Inferior parietal cortex (tissue), 1 donor: ENCODE data around the gene TNNT3.

Experiments used
- DNase-seq: peaks from one replicate; pipeline ENCODE4 v3.0.0-alpha.2; 2016; ENCODE audit errors: extremely low spot score

TNNT3 gene

GRCh38 chr11:1923201-1923956 is 3.9 kb downstream of the TNNT3 start:
- no peak for DNase-seq

- no peak for DNase-seq
Observed at GRCh38 chr11:1924181-1924580, 4.7 kb downstream of the TNNT3 start.

GRCh38 chr11:1924646-1925372 is 5.3 kb downstream of the TNNT3 start:
- DNase-seq: no peak

DNA sequence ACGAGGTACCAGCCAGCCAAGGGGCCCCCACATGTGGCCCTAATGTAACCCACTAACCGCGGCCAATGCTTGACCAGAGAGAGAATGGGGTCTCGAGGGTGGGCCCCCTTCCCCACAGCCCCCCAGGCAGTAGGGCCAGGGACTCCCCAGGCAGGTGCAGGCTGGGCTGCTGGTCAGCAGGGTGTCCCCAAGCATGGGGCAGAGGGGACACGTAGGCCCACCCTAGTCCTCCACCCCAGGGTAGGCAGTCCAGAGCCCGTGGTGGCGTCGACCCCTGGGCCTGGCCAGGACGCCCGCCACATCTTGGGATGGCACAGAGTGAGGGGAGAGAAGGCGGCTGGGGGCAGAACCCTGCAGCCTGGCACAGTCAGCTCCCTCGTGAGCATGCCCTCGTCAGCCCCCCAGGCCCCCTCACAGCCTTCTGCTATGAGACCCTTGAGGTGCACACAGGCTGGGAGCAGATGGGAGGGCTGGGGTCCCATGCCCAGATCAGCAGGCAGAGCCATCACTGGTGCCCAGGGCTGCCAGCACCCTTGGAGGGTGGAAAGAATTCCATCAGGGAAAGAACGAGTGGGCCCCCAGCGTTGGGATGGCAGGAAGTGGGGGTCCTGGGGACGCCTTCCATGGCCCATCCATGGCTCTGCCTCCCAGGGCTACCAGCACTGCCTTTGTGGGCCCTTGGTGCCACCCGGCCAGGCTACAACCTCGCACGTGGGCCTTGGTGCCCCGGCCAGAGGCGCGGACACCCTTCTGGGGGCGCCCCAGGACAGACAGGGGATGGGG is 6.1 kb downstream of the TNNT3 start:
- no peak for DNase-seq

DNA sequence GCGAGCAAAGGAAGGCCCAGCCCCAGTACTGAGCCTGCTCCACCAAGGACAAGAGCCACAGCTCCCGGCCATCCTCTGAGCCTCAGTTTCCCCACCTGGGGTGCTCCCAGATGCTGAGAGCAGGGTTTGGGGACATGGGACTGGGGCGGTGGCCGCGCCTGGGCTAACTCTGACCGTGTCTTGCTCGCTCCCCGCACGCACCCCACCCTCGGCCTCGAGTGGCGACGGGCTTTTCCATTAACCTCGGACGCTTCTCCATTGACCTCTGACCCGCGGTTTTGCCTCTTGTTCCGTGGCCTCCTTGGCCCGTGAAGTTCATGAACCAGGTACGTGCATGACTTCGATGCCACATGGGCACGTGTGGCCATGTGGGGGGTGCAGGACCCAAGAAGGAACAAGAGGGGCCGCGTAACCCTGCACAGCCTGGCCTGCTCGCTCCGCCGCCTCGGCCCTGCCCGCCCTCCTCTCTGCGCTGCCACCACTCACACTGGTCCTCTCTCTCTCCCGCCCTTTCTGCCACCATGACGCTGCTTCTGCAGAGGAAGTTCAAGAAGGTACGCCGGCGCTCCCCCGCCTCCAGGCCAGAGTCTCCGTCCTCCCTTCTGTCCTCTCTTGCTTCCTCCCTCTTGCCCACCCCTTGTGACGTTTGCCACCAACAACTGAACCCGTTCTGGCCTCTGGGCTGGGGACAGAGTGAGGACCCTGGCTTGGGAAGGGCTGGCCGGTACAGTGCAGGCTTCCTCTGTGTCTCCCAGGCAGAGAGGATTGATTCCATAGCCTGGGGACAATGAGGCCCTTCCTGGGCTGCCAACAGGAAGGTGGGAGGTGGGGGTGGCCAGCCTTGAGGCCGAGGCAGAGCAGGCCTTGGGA is 6.9 kb downstream of the TNNT3 start:
- DNase-seq: no peak

DNA sequence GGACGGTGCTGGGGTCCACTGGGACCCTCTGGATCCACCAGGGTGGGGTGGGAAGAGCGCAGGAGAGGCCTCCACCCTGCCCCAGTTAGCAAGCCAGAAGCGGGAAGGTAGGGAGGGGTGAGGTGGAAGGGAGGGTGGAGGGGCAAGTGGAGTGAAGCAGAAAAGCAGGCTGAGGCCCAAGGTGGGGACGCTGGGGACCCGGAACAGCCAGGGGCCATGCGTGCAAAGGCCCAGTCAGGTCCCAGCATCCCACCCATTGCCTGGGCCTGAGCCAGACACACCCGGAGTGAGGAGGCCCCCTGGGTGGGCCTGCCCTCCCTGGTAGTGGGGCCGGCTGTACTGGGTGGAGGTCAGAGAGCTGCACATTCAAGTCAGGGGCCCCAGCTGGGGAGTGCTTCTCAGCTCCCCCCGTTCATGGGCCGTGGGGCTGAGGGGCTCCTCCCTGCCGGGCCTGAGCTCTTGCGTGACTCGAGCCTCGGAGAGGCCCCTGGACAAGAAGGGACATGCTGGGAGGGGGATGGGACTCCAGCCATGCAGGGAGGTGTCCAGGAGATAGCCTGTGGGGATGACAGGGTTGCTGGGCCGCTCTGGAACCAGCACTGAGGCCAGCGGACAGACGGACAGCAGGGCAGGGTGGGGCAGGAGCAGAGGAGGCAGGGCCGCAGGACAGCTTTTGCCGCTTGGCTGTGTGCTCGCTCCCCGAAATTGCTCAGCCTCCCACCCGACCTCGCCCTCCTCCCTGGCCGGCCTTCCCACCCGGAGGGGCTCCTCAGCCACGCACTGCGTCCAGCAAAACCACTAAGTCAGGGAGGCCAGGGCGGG is 7.7 kb downstream of the TNNT3 start:
- no peak for DNase-seq

DNA sequence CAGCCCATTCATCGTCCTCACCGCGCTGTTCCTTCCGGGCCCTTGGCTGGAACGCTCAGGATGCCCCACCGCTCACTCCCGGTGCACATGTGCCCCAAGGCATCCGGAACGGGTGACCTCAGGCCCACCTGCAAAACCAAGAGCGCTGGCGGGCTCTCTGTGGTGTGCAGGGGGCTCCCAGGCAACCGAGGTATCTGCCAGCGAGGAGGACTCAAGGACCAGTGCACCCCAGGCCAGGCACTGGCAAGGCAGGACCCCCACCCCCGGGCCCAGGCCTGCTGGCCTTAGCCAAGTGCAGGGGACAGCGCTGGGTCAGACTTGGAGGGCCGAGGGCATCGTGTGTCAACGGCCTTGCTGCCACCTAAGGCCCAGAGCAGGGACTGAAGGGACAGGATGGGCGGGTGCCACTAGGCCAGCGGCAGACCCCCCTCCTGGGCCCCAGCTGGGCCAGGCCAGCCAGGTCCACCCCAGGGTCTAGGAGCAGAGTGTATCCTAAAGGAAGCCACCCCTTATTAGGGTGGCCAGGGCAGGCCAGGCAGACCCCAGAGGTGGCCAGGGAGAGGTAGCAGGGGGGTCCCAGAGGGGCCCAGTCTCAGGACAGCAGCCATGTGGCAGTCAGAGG is 8.5 kb downstream of the TNNT3 start:
- no peak for DNase-seq

DNA sequence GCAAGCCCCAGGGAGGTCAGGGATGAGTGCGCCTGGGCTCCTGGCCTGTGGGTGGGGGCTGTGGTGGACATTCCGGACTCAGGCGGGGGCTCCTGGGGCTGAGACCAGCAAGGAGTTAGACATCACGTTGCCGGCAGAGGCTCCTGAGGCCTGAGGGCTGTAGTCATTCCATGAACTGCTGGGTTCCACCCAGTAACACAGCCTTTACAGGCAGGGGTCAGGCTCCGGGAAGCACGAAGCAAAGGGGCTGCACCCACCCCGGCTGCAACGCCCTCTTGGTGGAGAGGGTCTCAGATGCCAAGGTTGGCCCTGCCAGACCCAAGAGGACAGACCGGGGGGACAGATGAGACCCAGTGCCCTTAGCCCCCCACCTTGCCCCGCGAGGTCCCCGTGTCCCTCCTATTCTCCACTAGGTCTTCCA is 9.0 kb downstream of the TNNT3 start:
- DNase-seq: no peak

- DNase-seq: no peak
Observed at GRCh38 chr11:1928891-1929541, 9.5 kb downstream of the TNNT3 start.

DNA sequence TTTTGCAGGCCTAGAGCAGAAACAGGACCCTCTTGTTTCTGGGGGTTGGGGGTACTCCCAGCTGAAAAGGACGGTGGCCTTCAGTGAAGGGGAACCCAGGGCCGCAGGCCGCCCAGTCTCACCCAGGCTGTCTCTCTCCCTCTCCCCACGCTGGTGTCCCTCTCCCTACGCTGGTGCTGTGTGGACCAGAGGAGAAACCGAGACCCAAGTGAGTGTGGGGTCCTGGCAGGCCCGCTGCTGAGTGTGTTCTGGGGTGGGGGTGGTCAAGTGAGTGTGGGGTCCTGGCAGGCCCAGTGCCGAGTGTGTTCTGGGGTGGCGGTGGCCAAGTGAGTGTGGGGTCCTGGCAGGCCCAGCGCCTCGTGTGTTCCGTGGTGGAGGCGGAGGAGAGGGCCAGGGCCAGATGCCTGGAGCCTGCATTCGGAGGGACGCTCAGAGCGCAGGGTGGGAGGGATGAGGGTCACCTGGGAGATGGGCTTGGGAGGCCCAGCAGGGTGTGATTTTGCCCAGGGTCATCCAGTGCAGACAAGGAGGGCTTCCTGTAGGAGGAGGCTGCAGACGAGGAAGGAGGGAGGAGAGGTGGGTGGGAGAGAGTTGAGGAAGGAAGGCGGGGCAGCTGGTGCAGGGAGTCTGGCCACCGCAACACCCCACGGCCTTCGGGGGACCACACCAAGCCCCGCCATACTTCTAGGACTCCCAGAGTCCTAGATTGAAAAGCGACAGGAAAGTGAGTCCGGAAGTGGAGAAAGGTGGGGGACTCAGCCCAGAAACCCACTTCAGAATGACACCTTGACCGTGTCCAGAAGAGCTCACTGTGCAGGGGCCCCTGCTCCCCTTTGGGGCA is 10.3 kb downstream of the TNNT3 start:
- no peak for DNase-seq

DNA sequence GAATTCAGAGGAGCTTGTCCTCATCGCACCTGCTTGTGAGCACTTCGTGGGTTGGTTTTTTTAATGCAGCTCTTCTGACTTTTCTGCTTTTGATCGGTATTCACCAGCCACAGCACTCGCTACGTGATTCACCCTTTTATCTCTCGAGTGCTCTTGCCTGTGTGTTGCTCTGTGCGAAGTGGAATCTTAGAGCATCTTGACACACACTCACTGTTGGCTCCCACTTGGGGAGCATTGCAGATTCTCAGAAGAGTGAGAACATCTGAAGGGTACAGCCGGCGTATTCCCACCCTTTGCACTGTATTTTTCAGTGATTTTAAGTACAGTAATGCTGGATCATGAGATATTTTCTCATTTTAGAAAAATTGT is 10.9 kb downstream of the TNNT3 start:
- no peak for DNase-seq

- DNase-seq: no peak
Observed at GRCh38 chr11:1931341-1932104, 12.0 kb downstream of the TNNT3 start.

DNA sequence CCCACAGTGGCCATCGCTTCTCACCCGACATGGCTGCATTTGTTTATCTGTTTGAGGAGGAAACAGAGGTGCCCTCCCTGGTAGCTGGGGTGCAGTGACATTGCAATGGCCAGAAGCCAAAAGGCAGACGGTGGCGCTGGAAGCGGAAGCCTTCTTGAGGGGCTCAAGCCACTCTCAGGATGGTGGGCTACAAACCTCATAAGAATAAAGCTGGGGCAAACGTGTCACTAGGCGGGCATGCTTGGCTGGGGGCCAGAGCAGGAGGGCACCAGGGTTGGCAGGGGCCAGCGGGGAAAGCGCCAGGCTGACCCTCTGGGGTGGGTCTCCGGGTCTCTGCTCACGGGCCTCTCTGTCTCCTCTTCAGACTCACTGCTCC is 12.6 kb downstream of the TNNT3 start:
- DNase-seq: no peak

DNA sequence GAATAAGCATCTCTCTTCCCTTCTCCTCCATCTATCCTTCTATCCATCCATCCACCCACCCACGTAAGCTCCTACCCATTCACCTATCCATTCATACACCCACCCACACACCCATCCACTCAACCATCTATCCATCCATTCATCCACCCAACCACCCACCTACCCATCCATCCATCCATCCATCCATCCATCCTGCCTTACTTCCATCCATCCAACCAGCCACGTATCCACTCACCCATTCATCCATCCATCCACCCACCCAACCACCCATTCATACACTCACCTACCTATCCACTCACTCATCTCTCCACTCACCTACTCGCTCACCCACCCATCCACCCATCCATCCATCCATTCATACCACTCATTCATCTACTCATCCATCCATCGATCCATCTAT is 13.2 kb downstream of the TNNT3 start:
- no peak for DNase-seq

DNA sequence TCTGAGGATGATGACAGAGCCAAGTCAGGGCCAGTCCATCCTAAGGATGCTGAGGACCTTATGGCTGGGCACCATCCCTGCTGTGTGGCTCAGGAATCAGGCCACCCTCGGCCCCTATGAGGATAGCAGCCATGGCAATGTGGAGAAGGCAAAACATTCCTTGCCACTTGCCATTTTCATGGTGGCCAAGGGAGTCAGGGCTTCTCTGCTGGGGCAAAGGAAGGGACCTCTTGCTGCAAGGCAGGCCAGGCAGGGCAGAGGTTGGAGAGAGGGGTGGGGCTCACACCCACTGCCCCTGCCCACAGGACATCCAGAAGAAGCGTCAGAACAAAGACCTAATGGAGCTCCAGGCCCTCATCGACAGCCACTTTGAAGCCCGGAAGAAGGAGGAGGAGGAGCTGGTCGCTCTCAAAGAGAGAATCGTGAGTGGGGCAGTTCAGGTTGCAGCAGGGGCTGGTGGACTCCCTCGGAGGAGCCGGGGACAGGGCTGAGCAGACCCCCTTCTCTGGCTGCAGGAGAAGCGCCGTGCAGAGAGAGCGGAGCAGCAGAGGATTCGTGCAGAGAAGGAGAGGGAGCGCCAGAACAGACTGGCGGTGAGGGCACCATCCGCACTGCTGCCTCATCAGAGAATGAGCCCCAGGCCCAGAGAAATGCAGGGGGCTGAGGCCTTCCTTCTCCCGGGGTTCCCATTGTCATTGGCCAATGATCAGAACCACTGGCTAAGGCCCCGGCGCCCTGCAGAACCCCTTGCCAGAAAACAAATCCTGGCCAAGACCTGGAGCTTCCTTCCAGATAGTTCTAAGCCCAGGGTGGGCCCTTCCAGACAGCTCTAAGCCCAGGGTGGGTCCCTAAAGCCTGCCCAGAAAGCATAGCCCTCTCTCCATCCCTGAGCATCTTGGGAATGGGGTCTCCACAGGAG is 14.2 kb downstream of the TNNT3 start:
- no peak for DNase-seq

DNA sequence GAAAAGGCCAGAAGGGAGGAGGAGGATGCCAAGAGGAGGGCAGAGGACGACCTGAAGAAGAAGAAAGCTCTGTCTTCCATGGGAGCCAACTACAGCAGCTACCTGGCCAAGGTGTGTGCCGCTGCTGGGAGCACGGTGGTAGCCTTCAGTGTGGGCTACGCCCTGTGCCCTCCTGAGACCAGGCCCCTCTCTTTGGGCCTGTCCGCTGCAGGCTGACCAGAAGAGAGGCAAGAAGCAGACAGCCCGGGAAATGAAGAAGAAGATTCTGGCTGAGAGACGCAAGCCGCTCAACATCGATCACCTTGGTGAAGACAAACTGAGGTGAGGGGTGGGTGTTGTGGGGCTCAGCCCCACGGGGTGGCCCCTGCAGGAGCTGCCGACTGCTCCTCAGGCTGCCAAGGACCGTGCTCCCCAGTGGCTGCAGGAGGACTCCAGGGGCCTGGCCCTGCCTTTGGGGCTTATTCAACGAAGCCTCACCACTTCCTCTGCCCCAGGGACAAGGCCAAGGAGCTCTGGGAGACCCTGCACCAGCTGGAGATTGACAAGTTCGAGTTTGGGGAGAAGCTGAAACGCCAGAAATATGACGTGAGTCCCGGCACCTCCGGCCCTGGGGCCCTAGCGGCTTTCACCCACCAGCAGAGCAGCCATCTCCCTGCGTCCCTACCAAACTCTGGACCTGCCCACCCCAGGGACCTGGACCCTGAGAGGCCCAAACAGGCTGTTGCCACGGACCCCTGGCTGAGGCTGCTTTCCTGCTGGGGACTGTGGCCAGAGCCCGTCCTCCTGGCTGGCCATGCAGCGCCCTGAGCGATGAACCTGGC is 15.0 kb downstream of the TNNT3 start:
- DNase-seq: no peak
